PC-9 (cell line): ENCODE measurements around the gene SCAPER. TPM values are rescaled to one million over a fixed set of nuclear protein-coding genes. Genes with fewer than 3 reads are reported as not detected.
"Not testable (repeated sequence)": the region's sequence is repeated elsewhere in the genome, so short reads cannot be mapped to it uniquely, and the experiment has no call there.

ENCODE experiments used
- BruUV-seq: library from RNA; stranded (reverse); fragments of 400-500 nt; replicated peaks from 2 replicates; lab custom pipeline; 2021; lab: Mats Ljungman, UMichigan
- CTCF ChIA-PET: fragments of 300-600 bp; sonication (Branson Sonifier 250); formaldehyde crosslinking; loops from one replicate; lab custom pipeline; 2022; ENCODE audit warnings: antibody characterized with exemption; lab: Charles Lee
- POLR2A ChIA-PET: fragments of 300-600 bp; sonication (Branson Sonifier 250); formaldehyde crosslinking; loops from one replicate; lab custom pipeline; 2022; ENCODE audit warnings: antibody characterized with exemption; ENCODE audit not compliant: unreplicated experiment; lab: Charles Lee
- DNase-seq, 2 experiments: peaks; one replicate each; pipeline versions ENCODE4 v3.0.0 to v3.0.0-alpha.2; 2015 to 2022; ENCODE audit warnings: mixed read lengths in 1 of 2
- H2AFZ ChIP-seq: fragments of 200-600 bp; sonication (generic); 2 replicates; pipeline ENCODE4 v1.8.1; 2017; ENCODE audit warnings: antibody characterized with exemption
- H3F3A ChIP-seq: fragments of 200-600 bp; sonication (generic); 2 replicates; pipeline ENCODE4 v1.8.1; 2017; ENCODE audit warnings: antibody characterized with exemption, mild to moderate bottlenecking, low read depth; ENCODE audit not compliant: insufficient read depth
- H3K27ac ChIP-seq: fragments of 200-600 bp; sonication (generic); 2 replicates; pipeline ENCODE4 v1.6.1; 2016; ENCODE audit warnings: mixed run types
- H3K27me3 ChIP-seq: fragments of 200-600 bp; sonication (generic); 2 replicates; pipeline ENCODE4 v1.6.1; 2016; ENCODE audit warnings: low read depth, mixed run types; ENCODE audit not compliant: insufficient read depth
- H3K36me3 ChIP-seq: fragments of 200-600 bp; sonication (generic); 2 replicates; pipeline ENCODE4 v1.6.1; 2016; ENCODE audit warnings: low read depth, mixed run types
- H3K4me1 ChIP-seq: fragments of 200-600 bp; sonication (generic); replicated peaks from 2 replicates; pipeline ENCODE4 v1.6.1; 2016; ENCODE audit warnings: mixed run types; ENCODE audit not compliant: insufficient read depth
- H3K4me2 ChIP-seq: fragments of 200-600 bp; sonication (generic); 2 replicates; pipeline ENCODE4 v1.6.1; 2017; ENCODE audit warnings: mixed run types
- H3K4me3 ChIP-seq: fragments of 200-600 bp; sonication (generic); 2 replicates; pipeline ENCODE4 v1.6.1; 2016; ENCODE audit warnings: mixed run types
- H3K79me2 ChIP-seq: fragments of 200-600 bp; sonication (generic); 2 replicates; pipeline ENCODE4 v1.6.1; 2017; ENCODE audit warnings: low read depth, mixed run types
- H3K9me2 ChIP-seq: fragments of 200-600 bp; sonication (generic); 2 replicates; pipeline ENCODE4 v1.8.1; 2017; ENCODE audit warnings: mild to moderate bottlenecking; ENCODE audit not compliant: insufficient read depth
- H3K9me3 ChIP-seq: fragments of 200-600 bp; sonication (generic); 2 replicates; pipeline ENCODE4 v1.8.1; 2016; ENCODE audit warnings: low read depth; ENCODE audit not compliant: insufficient read depth
- H4K20me1 ChIP-seq: fragments of 200-600 bp; sonication (generic); 2 replicates; pipeline ENCODE4 v1.8.1; 2017; ENCODE audit not compliant: insufficient read depth
- CTCF ChIP-seq: fragments of 200-600 bp; sonication (generic); conservative IDR thresholded peaks from 2 replicates; pipeline ENCODE4 v1.6.1; 2017; ENCODE audit warnings: mixed run types, antibody characterized with exemption, mild to moderate bottlenecking, moderate library complexity
- EZH2 ChIP-seq: fragments of 200-600 bp; sonication (generic); IDR thresholded peaks from 2 replicates; pipeline ENCODE4 v1.8.0; 2017; ENCODE audit warnings: antibody characterized with exemption, low read depth
- intact Hi-C: fragments of 100-400 bp; cut with micrococcal nuclease; formaldehyde crosslinking; loops from one replicate; pipeline ENCODE4 v1.10.0; 2022; ENCODE audit not compliant: unreplicated experiment
- microRNA-seq: library from miRNA; unstranded; fragments of <30 nt; microRNA quantifications from one replicate; pipeline ENCODE4 v1.2.0, GENCODE V29; 2021; ENCODE audit warnings: borderline number of aligned reads, borderline replicate concordance
- total RNA-seq: library from RNA; stranded (reverse); gene quantifications from 2 replicates; pipeline ENCODE4 v1.2.3, GENCODE V29; 2021

Gene SCAPER
- total RNA-seq, 1 experiment from 2014 or later: 18.7 TPM

GRCh38 chr15:76299786-76300185, 605.4 kb downstream of the SCAPER start:
- H3K9me3 ChIP-seq: no peaks in the 10 kb centered on the region
- H2AFZ ChIP-seq: no peak overlapping the region
- H3K4me3 ChIP-seq: no peak overlapping the region
- TF ChIP-seq CTCF (no peak), EZH2 (no peak)
- BruUV-seq: no TSS peak
- intact Hi-C loops: no loop called here
- ChIA-PET CTCF (no interaction called here), POLR2A (interaction anchor here (0.6 to 0.7 kb wide), 2 partner anchors 24 to 135 kb away, joined by 3 to 4 read pairs; no protein-coding TSS in a partner anchor)
- peaks cover 96% of the 10 kb centered on the region for H3K79me2 ChIP-seq
- no peaks in the 10 kb centered on the region for H3K9me2 ChIP-seq
- peaks cover 11% of the 10 kb centered on the region; the same call in 1 of the 2 replicates for H3F3A ChIP-seq
- peaks cover 7% of the 10 kb centered on the region for H3K36me3 ChIP-seq
- H3K27ac ChIP-seq: no peak overlapping the region
- H3K4me2 ChIP-seq: no peak overlapping the region
- H4K20me1 ChIP-seq: peaks cover 71% of the 10 kb centered on the region
- H3K27me3 ChIP-seq: no peaks in the 10 kb centered on the region
- DNase-seq: no peak
- no peaks in the 10 kb centered on the region for H3K4me1 ChIP-seq

DNA sequence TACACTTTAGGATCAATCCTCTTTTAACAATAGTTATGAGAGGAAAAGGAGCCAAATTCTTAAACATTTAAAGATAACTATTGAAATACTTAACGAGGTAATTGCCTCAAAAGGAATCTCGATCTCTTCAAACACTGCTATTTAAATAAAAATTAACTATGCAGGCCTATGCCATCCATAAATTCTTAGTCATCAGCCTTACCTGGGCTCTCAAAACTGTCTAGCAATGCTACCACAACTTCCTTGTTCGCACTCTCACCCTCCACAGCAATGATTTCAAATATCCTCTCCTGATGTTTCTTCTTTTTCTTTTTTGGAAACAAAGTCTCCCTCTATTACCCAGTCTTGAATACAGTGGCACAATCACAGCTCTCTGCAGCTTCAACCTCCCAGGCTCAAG, 606.2 kb downstream of the SCAPER start:
- intact Hi-C loops: no loop called here
- Histone ChIP-seq H3F3A (peaks cover 11% of the 10 kb centered on the region; the same call in 1 of the 2 replicates), H3K9me3 (no peaks in the 10 kb centered on the region), H3K27me3 (no peaks in the 10 kb centered on the region), H3K9me2 (no peaks in the 10 kb centered on the region), H3K79me2 (peaks cover 96% of the 10 kb centered on the region), H3K4me2 (no peak overlapping the region), H3K36me3 (peaks cover 9% of the 10 kb centered on the region), H3K4me1 (no peaks in the 10 kb centered on the region), H3K27ac (no peak overlapping the region; the same call in 1 of the 2 replicates), H2AFZ (no peak overlapping the region), H3K4me3 (no peak overlapping the region), H4K20me1 (peaks cover 74% of the 10 kb centered on the region)
- no peak for DNase-seq
- BruUV-seq: no TSS peak
- ChIA-PET POLR2A (no interaction called here), CTCF (no interaction called here)
- TF ChIP-seq EZH2 (no peak), CTCF (no peak)

- intact Hi-C loops, BruUV-seq: not testable (repeated sequence)
- POLR2A ChIA-PET: interaction anchor here (0.6 kb wide), 1 partner anchor 219 kb away, joined by 4 read pairs; no protein-coding TSS in a partner anchor
These were observed 607.2 kb downstream of the SCAPER start for GRCh38 chr15:76297951-76298350.

More at GRCh38 chr15:76297951-76298350, 607.2 kb downstream of the SCAPER start:
- not testable (repeated sequence) for H3K27me3 ChIP-seq, H3K4me1 ChIP-seq, H3K36me3 ChIP-seq, H3K9me2 ChIP-seq, DNase-seq, H3K4me3 ChIP-seq, H3K9me3 ChIP-seq, H3K4me2 ChIP-seq, H2AFZ ChIP-seq, H3K27ac ChIP-seq
- H3F3A ChIP-seq: peaks cover 11% of the 10 kb centered on the region; the same call in 1 of the 2 replicates
- peaks cover 96% of the 10 kb centered on the region for H3K79me2 ChIP-seq
- CTCF ChIA-PET: interaction anchor here (0.7 kb wide), 1 partner anchor 36 kb away, joined by 5 read pairs; no protein-coding TSS in a partner anchor
- peaks cover 71% of the 10 kb centered on the region for H4K20me1 ChIP-seq

Small RNA genes within 50 kb of the gene (microRNA-seq; reads per million reads assigned to microRNA genes)
- not detected for gene MIR3713

Other genes starting within 250 kb of the SCAPER start
- gene RCN2, start 26.4 kb upstream of the SCAPER start, total RNA-seq: 45.3 and 46.1 TPM in 2 replicates
- not detected in 2 replicates for gene PSTPIP1, start 89.8 kb upstream of the SCAPER start, total RNA-seq
- 133 and 151 TPM in 2 replicates for gene TSPAN3, start 165.8 kb upstream of the SCAPER start, total RNA-seq